H9 (cell line): ENCODE results near the gene SNED1. TPM values are rescaled to one million over a fixed set of nuclear protein-coding genes. Genes with fewer than 3 reads are reported as not detected.

ENCODE experiments used
- DNase-seq: peaks from one replicate; pipeline ENCODE4 v3.0.0-alpha.2; 2017
- H2AFZ ChIP-seq: one replicate; pipeline ENCODE4 v1.6.1; 2013; ENCODE audit warnings: mild to moderate bottlenecking, low read length, control low read depth, moderate library complexity
- H2AK5ac ChIP-seq: 2 replicates; pipeline ENCODE4 v1.6.1; 2013; ENCODE audit warnings: low read length, control low read depth, mixed read lengths; ENCODE audit not compliant: insufficient read length
- H2BK120ac ChIP-seq: one replicate; pipeline ENCODE4 v1.6.1; 2013; ENCODE audit warnings: low read depth, mild to moderate bottlenecking, low read length, control low read depth, inconsistent platforms; ENCODE audit not compliant: poor library complexity, severe bottlenecking
- H2BK12ac ChIP-seq: 2 replicates; pipeline ENCODE4 v1.6.1; 2013; ENCODE audit warnings: low read length, control low read depth, mixed read lengths, low read depth; ENCODE audit not compliant: insufficient read length
- H2BK15ac ChIP-seq: 2 replicates; pipeline ENCODE4 v1.6.1; 2013; ENCODE audit warnings: low read depth, low read length, control low read depth
- H2BK20ac ChIP-seq: one replicate; pipeline ENCODE4 v1.6.1; 2013; ENCODE audit warnings: low read depth, mild to moderate bottlenecking, low read length, control low read depth, inconsistent platforms; ENCODE audit not compliant: poor library complexity, severe bottlenecking
- H2BK5ac ChIP-seq: 2 replicates; pipeline ENCODE4 v1.6.1; 2013; ENCODE audit warnings: low read length, control low read depth, mixed read lengths; ENCODE audit not compliant: insufficient read length
- H3K14ac ChIP-seq: 2 replicates; pipeline ENCODE4 v1.6.1; 2013; ENCODE audit warnings: low read length, control low read depth; ENCODE audit not compliant: insufficient read depth
- H3K18ac ChIP-seq: 2 replicates; pipeline ENCODE4 v1.6.1; 2013; ENCODE audit warnings: low read depth, mild to moderate bottlenecking, mixed read lengths, low read length, control low read depth; ENCODE audit not compliant: insufficient read length
- H3K23ac ChIP-seq: 2 replicates; pipeline ENCODE4 v1.6.1; 2013; ENCODE audit warnings: low read length, control low read depth, mixed read lengths, low read depth; ENCODE audit not compliant: insufficient read length
- H3K23me2 ChIP-seq: 2 replicates; pipeline ENCODE4 v1.6.1; 2013; ENCODE audit warnings: low read depth, mild to moderate bottlenecking, mixed read lengths, low read length, control low read depth; ENCODE audit not compliant: insufficient read length, poor library complexity, severe bottlenecking
- H3K27ac ChIP-seq: 2 replicates; pipeline ENCODE4 v1.5.1; 2013; ENCODE audit warnings: low read length, control low read depth, mixed read lengths, low read depth; ENCODE audit not compliant: insufficient read length
- H3K27me3 ChIP-seq: 2 replicates; pipeline ENCODE4 v1.6.1; 2013; ENCODE audit warnings: low read length, control low read depth, inconsistent platforms; ENCODE audit not compliant: insufficient read depth
- H3K4ac ChIP-seq: 2 replicates; pipeline ENCODE4 v1.6.1; 2013; ENCODE audit warnings: low read depth, mild to moderate bottlenecking, control low read depth, inconsistent platforms, low read length, moderate library complexity
- H3K4me1 ChIP-seq: 2 replicates; pipeline ENCODE4 v1.6.1; 2013; ENCODE audit warnings: low read length, control low read depth, inconsistent platforms; ENCODE audit not compliant: insufficient read depth
- H3K4me2 ChIP-seq: 2 replicates; pipeline ENCODE4 v1.6.1; 2013; ENCODE audit warnings: low read length, control low read depth, mixed read lengths; ENCODE audit not compliant: insufficient read length, insufficient read depth
- H3K56ac ChIP-seq: 2 replicates; pipeline ENCODE4 v1.6.1; 2013; ENCODE audit warnings: low read depth, mild to moderate bottlenecking, mixed read lengths, low read length, control low read depth; ENCODE audit not compliant: insufficient read length
- H3K79me1 ChIP-seq: 2 replicates; pipeline ENCODE4 v1.6.1; 2013; ENCODE audit warnings: low read depth, mild to moderate bottlenecking, moderate library complexity, low read length, control low read depth, inconsistent platforms; ENCODE audit not compliant: insufficient read depth, poor library complexity, severe bottlenecking
- H3K79me2 ChIP-seq: 2 replicates; pipeline ENCODE4 v1.6.1; 2013; ENCODE audit warnings: low read length, control low read depth, inconsistent platforms; ENCODE audit not compliant: insufficient read depth
- H3K9ac ChIP-seq: 2 replicates; pipeline ENCODE4 v1.6.1; 2013; ENCODE audit warnings: low read length, control low read depth, mixed read lengths; ENCODE audit not compliant: insufficient read length; ENCODE audit errors: extremely low read depth
- H3K9me3 ChIP-seq: one replicate; pipeline ENCODE4 v1.6.1; 2013; ENCODE audit warnings: low read depth, low read length, inconsistent platforms; ENCODE audit not compliant: control insufficient read depth
- H3T11ph ChIP-seq: one replicate; pipeline ENCODE4 v1.6.1; 2013; ENCODE audit warnings: mild to moderate bottlenecking, low read length, control low read depth, inconsistent platforms
- H4K20me1 ChIP-seq: one replicate; pipeline ENCODE4 v1.6.1; 2013; ENCODE audit not compliant: control insufficient read depth, insufficient read length, insufficient read depth
- H4K5ac ChIP-seq: 2 replicates; pipeline ENCODE4 v1.6.1; 2013; ENCODE audit warnings: low read depth, mild to moderate bottlenecking, mixed read lengths, low read length, control low read depth; ENCODE audit not compliant: insufficient read length
- H4K8ac ChIP-seq: replicated peaks from 2 replicates; pipeline ENCODE4 v1.6.1; 2013; ENCODE audit warnings: low read length, control low read depth, mixed read lengths, low read depth; ENCODE audit not compliant: insufficient read length
- H4K91ac ChIP-seq: 2 replicates; pipeline ENCODE4 v1.6.1; 2013; ENCODE audit warnings: low read depth, mild to moderate bottlenecking, moderate library complexity, mixed read lengths, low read length, control low read depth; ENCODE audit not compliant: insufficient read length
- H3K27ac Mint-ChIP-seq, 3 experiments: 2 replicates in 2 of 3; 3 replicates in 1 of 3; pipeline ENCODE4 v1.8.0; 2020 to 2021; ENCODE audit warnings: mixed read lengths in 3 of 3, mild to moderate bottlenecking in 1 of 3, moderate library complexity in 1 of 3
- H3K27me3 Mint-ChIP-seq: 2 replicates; pipeline ENCODE4 v1.8.0; 2021; ENCODE audit warnings: low read depth, mild to moderate bottlenecking, moderate library complexity, mixed read lengths
- H3K36me3 Mint-ChIP-seq, 3 experiments: 2 replicates in 2 of 3; 3 replicates in 1 of 3; pipeline ENCODE4 v1.8.0; 2020 to 2021; ENCODE audit warnings: low read depth in 3 of 3, mixed read lengths in 3 of 3; ENCODE audit not compliant: insufficient read depth in 1 of 3
- H3K4me1 Mint-ChIP-seq, 2 experiments: 2 replicates each; pipeline ENCODE4 v1.8.0; 2020; ENCODE audit warnings: mixed read lengths in 2 of 2
- H3K4me3 Mint-ChIP-seq, 2 experiments: 2 replicates in 1 of 2; 3 replicates in 1 of 2; pipeline ENCODE4 v1.8.0; 2020 to 2021; ENCODE audit warnings: mild to moderate bottlenecking in 2 of 2, mixed read lengths in 2 of 2, moderate library complexity in 1 of 2
- H3K9me3 Mint-ChIP-seq, 2 experiments: 2 replicates in 1 of 2; 3 replicates in 1 of 2; pipeline ENCODE4 v1.8.0; 2020; ENCODE audit warnings: mild to moderate bottlenecking in 2 of 2, mixed read lengths in 2 of 2, moderate library complexity in 1 of 2
- WGBS: extraction: QIAGEN DNeasy Blood & Tissue Kit; methylation state at CpG from one replicate; pipeline ENCODE4 v1.1.7; 2013; ENCODE audit warnings: missing lambda C conversion rate, low lambda C conversion rate, mixed read lengths; ENCODE audit not compliant: insufficient read length; ENCODE audit errors: extremely low coverage; 5-methylcytosine and 5-hydroxymethylcytosine counted together
- total RNA-seq: library from RNA; stranded (reverse); gene quantifications from 2 replicates; pipeline ENCODE4 v1.2.1, GENCODE V29; 2021
- TF ChIP-seq, protein P1 (sequence below): fragments of 200-600 bp; sonication (generic); conservative IDR thresholded peaks from 3 replicates; pipeline ENCODE4 v1.8.0; 2021; ENCODE audit warnings: antibody characterized with exemption, mild to moderate bottlenecking

Gene SNED1
- total RNA-seq, 1 experiment from 2014 or later, result 2.5 TPM

DNA sequence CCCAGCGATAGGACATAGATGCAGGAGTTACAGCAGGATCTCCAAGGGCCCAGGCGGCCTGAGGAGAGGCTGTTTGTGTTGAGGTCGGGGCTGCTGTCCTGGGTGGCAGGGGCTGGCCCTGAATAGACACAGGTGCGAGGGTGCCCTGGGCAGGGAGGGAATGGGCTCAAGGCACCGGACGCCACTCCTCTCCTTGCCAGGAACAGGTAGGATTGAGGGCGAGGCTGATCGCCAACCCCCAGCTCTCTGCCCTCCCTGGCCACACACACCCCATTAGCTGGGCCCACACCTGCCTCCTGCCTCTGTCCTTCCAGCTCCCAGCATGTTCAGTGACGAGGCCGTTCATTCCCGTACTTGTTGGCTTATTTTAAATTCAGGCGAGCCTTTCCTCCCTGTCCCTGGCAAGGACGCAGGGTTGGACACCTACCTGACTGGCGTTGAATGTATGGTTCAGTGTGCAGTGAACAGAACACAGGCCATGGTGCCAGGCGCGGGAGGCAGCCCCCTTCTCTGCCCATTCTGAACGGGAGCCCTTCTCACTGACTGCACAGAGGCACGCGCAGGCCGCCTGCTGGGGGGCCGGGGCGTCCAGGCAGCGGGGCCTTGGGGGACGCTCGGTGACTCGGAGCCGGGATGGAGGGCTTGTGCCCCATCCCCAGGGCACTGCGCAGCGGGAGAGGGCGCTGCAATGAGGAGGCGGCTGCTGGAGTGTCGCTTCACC lies 41.3 kb upstream of the SNED1 start:
- H3K56ac ChIP-seq, result no peak overlapping the region
- no peaks in the 10 kb centered on the region for H3K9me3 ChIP-seq
- Mint-ChIP-seq H3K27ac (no peak overlapping the region), H3K9me3 (no peaks in the 10 kb centered on the region), H3K4me1 (peaks cover 11 to 14% of the 10 kb centered on the region in 2 experiments), H3K4me3 (no peak overlapping the region), H3K27me3 (no peaks in the 10 kb centered on the region; the same call in none of the 2 replicates), H3K36me3 (no peaks in the 10 kb centered on the region)
- no peaks in the 10 kb centered on the region for H4K20me1 ChIP-seq
- H4K5ac ChIP-seq, result no peak overlapping the region
- no peak overlapping the region for H3K4me2 ChIP-seq
- H3K14ac ChIP-seq, result no peak overlapping the region
- no peak overlapping the region for H2BK5ac ChIP-seq
- no peak overlapping the region for H3K18ac ChIP-seq
- H3K4ac ChIP-seq, result no peak overlapping the region
- H2AFZ ChIP-seq, result no peak overlapping the region
- H4K8ac ChIP-seq, result no peak overlapping the region
- no peak overlapping the region for H2BK12ac ChIP-seq
- no peak overlapping the region for H3K9ac ChIP-seq
- H3K27ac ChIP-seq, result no peak overlapping the region
- H2AK5ac ChIP-seq, result no peak overlapping the region
- no peaks in the 10 kb centered on the region for H3K23me2 ChIP-seq
- H2BK15ac ChIP-seq, result no peak overlapping the region
- H3K79me2 ChIP-seq, result no peaks in the 10 kb centered on the region
- H3K79me1 ChIP-seq, result no peaks in the 10 kb centered on the region
- H3K23ac ChIP-seq, result no peak overlapping the region
- no peak overlapping the region for H2BK120ac ChIP-seq
- H3T11ph ChIP-seq, result no peak overlapping the region
- WGBS, result no CpG with 5 or more reads among the region's 32 CpGs
- TF ChIP-seq, protein P1, sequence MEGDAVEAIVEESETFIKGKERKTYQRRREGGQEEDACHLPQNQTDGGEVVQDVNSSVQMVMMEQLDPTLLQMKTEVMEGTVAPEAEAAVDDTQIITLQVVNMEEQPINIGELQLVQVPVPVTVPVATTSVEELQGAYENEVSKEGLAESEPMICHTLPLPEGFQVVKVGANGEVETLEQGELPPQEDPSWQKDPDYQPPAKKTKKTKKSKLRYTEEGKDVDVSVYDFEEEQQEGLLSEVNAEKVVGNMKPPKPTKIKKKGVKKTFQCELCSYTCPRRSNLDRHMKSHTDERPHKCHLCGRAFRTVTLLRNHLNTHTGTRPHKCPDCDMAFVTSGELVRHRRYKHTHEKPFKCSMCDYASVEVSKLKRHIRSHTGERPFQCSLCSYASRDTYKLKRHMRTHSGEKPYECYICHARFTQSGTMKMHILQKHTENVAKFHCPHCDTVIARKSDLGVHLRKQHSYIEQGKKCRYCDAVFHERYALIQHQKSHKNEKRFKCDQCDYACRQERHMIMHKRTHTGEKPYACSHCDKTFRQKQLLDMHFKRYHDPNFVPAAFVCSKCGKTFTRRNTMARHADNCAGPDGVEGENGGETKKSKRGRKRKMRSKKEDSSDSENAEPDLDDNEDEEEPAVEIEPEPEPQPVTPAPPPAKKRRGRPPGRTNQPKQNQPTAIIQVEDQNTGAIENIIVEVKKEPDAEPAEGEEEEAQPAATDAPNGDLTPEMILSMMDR, result no peak
- DNase-seq, result peak; percentile 20
- H3K27me3 ChIP-seq, result no peaks in the 10 kb centered on the region
- no peak overlapping the region for H2BK20ac ChIP-seq
- H4K91ac ChIP-seq, result no peak overlapping the region
- no peaks in the 10 kb centered on the region; the same call in 1 of the 2 replicates for H3K4me1 ChIP-seq
